Mammary epithelial cell (primary cell): ENCODE results near the gene KRTAP10-4.

Source experiments
- CTCF ChIP-seq, 2 donors: IDR thresholded peaks in 1 of 2; conservative IDR thresholded peaks in 1 of 2; 2 replicates each; pipeline ENCODE4 v1.5.1; 2011 to 2012; ENCODE audit warnings: inconsistent platforms in 2 of 2, low read length in 2 of 2, mild to moderate bottlenecking in 2 of 2, control low read depth in 1 of 2, low read depth in 1 of 2; ENCODE audit not compliant: insufficient read depth in 1 of 2; ENCODE audit errors: extremely low read depth in 1 of 2
- EZH2 ChIP-seq: IDR thresholded peaks from 2 replicates; pipeline ENCODE4 v1.6.1; 2012; ENCODE audit warnings: low read length, inconsistent platforms, borderline replicate concordance

- TF ChIP-seq EZH2 (no peak), CTCF (conservative IDR thresholded peaks at IDR 0.05 in 1 of 2, IDR thresholded peaks at IDR 0.05 in 1 of 2; ENCODE audit: extremely low read depth in 1 of 2, insufficient read depth in 1 of 2, low read depth in 1 of 2, low read length in 2 of 2) (no peak)
Observed at GRCh38 chr21:44571296-44571695, 2.2 kb upstream of the KRTAP10-4 start.
